Natural killer cell (primary cell): Measurements from ENCODE around the gene C11orf86. TPM values are rescaled to one million over a fixed set of nuclear protein-coding genes. Genes with fewer than 3 reads are reported as not detected.

Source experiments
- ATAC-seq, 3 donors: fragments of 150-1000 bp in 2 of 3; fragments of 200-7000 bp in 1 of 3; cut with Tn5 transposase; 1 replicate in 1 of 3; 2 replicates in 2 of 3; pipeline ENCODE4 v1.10.0; 2021; ENCODE audit warnings: mild to moderate bottlenecking in 2 of 3, moderate library complexity in 2 of 3
- DNase-seq, 2 donors: peaks; one replicate each; pipeline versions ENCODE4 v3.0.0 to v3.0.0-alpha.2; 2013 to 2021; ENCODE audit warnings: mixed read lengths in 1 of 2
- H3K27ac ChIP-seq: one replicate; pipeline ENCODE4 v1.5.1; 2013; ENCODE audit warnings: mild to moderate bottlenecking, low read length
- H3K27me3 ChIP-seq: one replicate; pipeline ENCODE4 v1.6.1; 2013; ENCODE audit warnings: low read length; ENCODE audit not compliant: control insufficient read depth, insufficient read depth
- H3K36me3 ChIP-seq: one replicate; pipeline ENCODE4 v1.6.1; 2013; ENCODE audit warnings: low read length; ENCODE audit not compliant: control insufficient read depth, insufficient read depth
- H3K4me1 ChIP-seq: one replicate; pipeline ENCODE4 v1.6.1; 2013; ENCODE audit warnings: low read length; ENCODE audit not compliant: control insufficient read depth, insufficient read depth
- H3K4me3 ChIP-seq: one replicate; pipeline ENCODE4 v1.5.1; 2013; ENCODE audit warnings: low read length
- H3K9me3 ChIP-seq: one replicate; pipeline ENCODE4 v1.6.1; 2013; ENCODE audit warnings: low read length; ENCODE audit not compliant: control insufficient read depth, insufficient read depth
- H3K27ac Mint-ChIP-seq, 2 donors: one replicate each; pipeline ENCODE4 v1.8.0; 2022; ENCODE audit warnings: mild to moderate bottlenecking in 2 of 2, mixed read lengths in 2 of 2, moderate library complexity in 1 of 2
- H3K27me3 Mint-ChIP-seq, 2 donors: one replicate each; pipeline ENCODE4 v1.8.0; 2022; ENCODE audit warnings: low read depth in 2 of 2, mixed read lengths in 2 of 2
- H3K36me3 Mint-ChIP-seq: one replicate; pipeline ENCODE4 v1.8.0; 2022; ENCODE audit warnings: mixed read lengths
- H3K4me1 Mint-ChIP-seq, 2 donors: one replicate each; pipeline ENCODE4 v1.8.0; 2022; ENCODE audit warnings: mixed read lengths in 2 of 2
- H3K4me3 Mint-ChIP-seq: one replicate; pipeline ENCODE4 v1.8.0; 2022; ENCODE audit warnings: mild to moderate bottlenecking, moderate library complexity, mixed read lengths
- H3K9me3 Mint-ChIP-seq, 2 donors: one replicate each; pipeline ENCODE4 v1.8.0; 2022; ENCODE audit warnings: mixed read lengths in 2 of 2
- WGBS: methylation state at CpG from one replicate; pipeline ENCODE4 v1.1.7; 2013; ENCODE audit warnings: missing lambda C conversion rate; ENCODE audit not compliant: insufficient coverage; 5-methylcytosine and 5-hydroxymethylcytosine counted together
- intact Hi-C: fragments of 100-400 bp; cut with micrococcal nuclease; formaldehyde crosslinking; loops from one replicate; pipeline ENCODE4 v1.14.2; 2022
- total RNA-seq, 4 donors: library from RNA; stranded (reverse); fragments of 120-200 nt in 1 of 4; gene quantifications; one replicate each; pipeline versions ENCODE4 v1.2.3 to v1.2.4, GENCODE V29; 2013 to 2022
- TF ChIP-seq, protein P1 (sequence below): fragments of 200-600 bp; IDR thresholded peaks from one replicate; pipeline ENCODE4 v1.8.0; 2022; ENCODE audit warnings: antibody characterized with exemption

C11orf86 gene
- total RNA-seq, 3 donors from 2014 or later (not counting 1 experiment from before 2014, with no cell fraction given), result not detected

DNA sequence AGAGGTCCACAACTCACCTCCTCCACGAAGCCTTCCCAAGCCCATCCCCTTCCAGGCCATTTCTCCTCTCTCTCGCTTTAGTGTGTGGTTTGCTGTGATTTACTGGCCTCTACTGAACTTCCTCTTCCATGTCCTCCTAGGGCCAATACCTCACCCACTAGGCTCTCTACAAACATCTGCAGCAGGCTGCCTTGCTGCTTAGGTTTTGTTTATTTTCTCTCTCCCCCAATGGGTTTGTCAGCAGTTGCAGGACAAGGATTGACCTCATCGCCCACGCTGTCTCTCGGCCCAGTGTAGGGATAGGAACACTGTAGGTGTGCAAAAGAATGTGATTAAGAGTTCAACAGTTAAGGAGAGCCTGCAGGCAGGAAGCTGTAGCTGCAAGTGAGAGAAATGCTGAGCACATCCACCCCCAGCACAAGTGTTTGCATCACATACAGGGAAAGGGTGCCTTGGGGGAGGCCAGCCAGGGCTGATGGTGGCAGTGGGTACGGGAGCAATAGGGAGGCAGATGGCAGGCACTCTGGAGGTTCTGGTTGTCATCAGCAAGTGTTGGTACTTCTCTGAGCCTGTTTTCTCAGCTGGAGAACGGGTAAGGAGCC lies 18.3 kb upstream of the C11orf86 start:
- Mint-ChIP-seq H3K27me3 (peaks cover 0 to 9% of the 10 kb centered on the region in 2 donors), H3K9me3 (no peaks in the 10 kb centered on the region), H3K36me3 (no peaks in the 10 kb centered on the region), H3K4me1 (peaks cover 24% of the 10 kb centered on the region in 2 donors), H3K4me3 (peak overlapping the region; percentile 55), H3K27ac (peak overlapping the region in 1 of 2 donors; percentile 85)
- WGBS, result 52% methylated on average over 6 of the region's 7 CpGs
- TF ChIP-seq, protein P1, sequence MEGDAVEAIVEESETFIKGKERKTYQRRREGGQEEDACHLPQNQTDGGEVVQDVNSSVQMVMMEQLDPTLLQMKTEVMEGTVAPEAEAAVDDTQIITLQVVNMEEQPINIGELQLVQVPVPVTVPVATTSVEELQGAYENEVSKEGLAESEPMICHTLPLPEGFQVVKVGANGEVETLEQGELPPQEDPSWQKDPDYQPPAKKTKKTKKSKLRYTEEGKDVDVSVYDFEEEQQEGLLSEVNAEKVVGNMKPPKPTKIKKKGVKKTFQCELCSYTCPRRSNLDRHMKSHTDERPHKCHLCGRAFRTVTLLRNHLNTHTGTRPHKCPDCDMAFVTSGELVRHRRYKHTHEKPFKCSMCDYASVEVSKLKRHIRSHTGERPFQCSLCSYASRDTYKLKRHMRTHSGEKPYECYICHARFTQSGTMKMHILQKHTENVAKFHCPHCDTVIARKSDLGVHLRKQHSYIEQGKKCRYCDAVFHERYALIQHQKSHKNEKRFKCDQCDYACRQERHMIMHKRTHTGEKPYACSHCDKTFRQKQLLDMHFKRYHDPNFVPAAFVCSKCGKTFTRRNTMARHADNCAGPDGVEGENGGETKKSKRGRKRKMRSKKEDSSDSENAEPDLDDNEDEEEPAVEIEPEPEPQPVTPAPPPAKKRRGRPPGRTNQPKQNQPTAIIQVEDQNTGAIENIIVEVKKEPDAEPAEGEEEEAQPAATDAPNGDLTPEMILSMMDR, result no peak
- Histone ChIP-seq H3K4me3 (no peak overlapping the region), H3K4me1 (peaks cover 19% of the 10 kb centered on the region), H3K27me3 (no peaks in the 10 kb centered on the region), H3K36me3 (no peaks in the 10 kb centered on the region), H3K9me3 (no peaks in the 10 kb centered on the region), H3K27ac (no peak overlapping the region)
- ATAC-seq (no peak), DNase-seq (peak in 1 of 2 donors; percentile 36)
- intact Hi-C loops, result no loop called here

DNA sequence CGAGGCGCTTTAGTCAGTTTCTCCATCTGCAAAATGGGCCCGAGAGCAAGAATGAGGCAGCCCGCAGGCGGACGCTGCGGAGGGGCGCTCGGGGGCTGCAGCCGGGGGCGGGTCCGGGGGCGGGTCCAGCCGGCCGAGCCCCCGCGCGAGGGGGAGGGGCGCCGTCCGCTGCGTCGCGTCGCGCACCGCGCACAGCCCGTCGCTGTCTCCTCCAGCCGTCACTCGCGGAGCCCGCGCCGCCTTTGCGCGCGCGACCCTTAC lies 17.2 kb upstream of the C11orf86 start:
- Mint-ChIP-seq H3K4me1 (peaks cover 24% of the 10 kb centered on the region in 2 donors), H3K4me3 (peak overlapping the region; percentile 89), H3K36me3 (no peaks in the 10 kb centered on the region), H3K27me3 (peaks cover 0 to 10% of the 10 kb centered on the region in 2 donors), H3K9me3 (no peaks in the 10 kb centered on the region), H3K27ac (peak overlapping the region; percentile 80 to 85)
- intact Hi-C loops, result no loop called here
- ATAC-seq (peak; percentile 30 to 34 (median 31)), DNase-seq (no peak)
- TF ChIP-seq, protein P1, result no peak
- no peaks in the 10 kb centered on the region for H3K36me3 ChIP-seq
- H3K9me3 ChIP-seq, result no peaks in the 10 kb centered on the region
- H3K27ac ChIP-seq, result no peak overlapping the region
- peak overlapping the region; percentile 26 for H3K4me3 ChIP-seq
- H3K27me3 ChIP-seq, result no peaks in the 10 kb centered on the region
- peaks cover 19% of the 10 kb centered on the region for H3K4me1 ChIP-seq
- 2% methylated on average over 40 of the region's 40 CpGs for WGBS

DNA sequence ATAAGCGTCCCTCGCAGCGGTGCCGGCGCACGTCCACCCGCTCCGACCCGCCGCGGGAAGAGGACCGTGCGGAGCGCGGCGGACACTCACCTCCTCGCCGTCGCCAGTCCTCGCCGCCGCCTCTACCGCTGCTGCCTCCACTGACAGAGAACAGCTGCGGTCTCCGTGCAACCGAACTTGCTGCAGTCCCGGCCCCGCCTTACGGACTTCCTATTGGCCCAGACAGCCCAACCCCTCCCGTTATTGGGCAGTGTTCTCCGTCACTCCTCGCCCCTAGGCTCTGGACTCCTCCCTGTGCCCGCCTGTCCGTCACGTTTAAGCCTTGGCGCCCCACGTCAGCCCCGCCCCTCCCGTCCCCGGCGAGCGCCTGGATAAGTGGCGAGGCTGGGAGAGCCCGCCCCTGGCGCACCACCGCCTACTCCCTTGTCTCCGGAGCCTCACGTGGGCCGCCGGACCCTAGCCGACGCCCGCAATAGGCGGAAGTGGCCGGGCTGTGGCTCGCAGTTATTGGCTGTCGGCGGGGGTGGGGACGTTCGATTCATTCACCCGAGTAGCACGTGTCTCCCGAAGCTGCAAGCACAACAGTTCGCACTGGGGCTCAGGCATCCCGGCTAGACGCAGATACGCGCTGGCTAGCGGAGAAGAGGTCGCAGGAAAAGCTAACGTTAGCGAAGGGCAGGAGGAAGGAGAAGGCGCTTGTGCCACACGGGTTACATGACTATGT lies 16.7 kb upstream of the C11orf86 start, which contains the start of gene PC:
Gene PC, minus strand, starts transcription at position 152 of the 724 bp plus-strand sequence. CDS start 86,224 bp downstream, outside the sequence.
- Histone ChIP-seq H3K9me3 (no peaks in the 10 kb centered on the region), H3K27me3 (no peaks in the 10 kb centered on the region), H3K36me3 (no peaks in the 10 kb centered on the region), H3K4me1 (peaks cover 19% of the 10 kb centered on the region), H3K4me3 (peak within 1 kb of the TSS; percentile 26), H3K27ac (peak within 1 kb of the TSS; percentile 57)
- Mint-ChIP-seq H3K27ac (peak within 1 kb of the TSS; percentile 80 to 85), H3K36me3 (no peaks in the 10 kb centered on the region), H3K4me3 (peak within 1 kb of the TSS; percentile 89), H3K4me1 (peaks cover 24% of the 10 kb centered on the region in 2 donors), H3K27me3 (peaks cover 0 to 10% of the 10 kb centered on the region in 2 donors), H3K9me3 (no peaks in the 10 kb centered on the region)
- ATAC-seq (peak; percentile 92 to 99 (median 94)), DNase-seq (peak; percentile 92 to 99)
- intact Hi-C loops, result no loop called here
- TF ChIP-seq, protein P1, result no peak
- WGBS, result under 1% methylated on average over 74 of the region's 74 CpGs
